K562 (cell line): ENCODE data around the gene PCNX2. TPM values are rescaled to one million over a fixed set of nuclear protein-coding genes. Genes with fewer than 3 reads are reported as not detected.

Source experiments
- ATAC-seq: fragments of 200-7000 bp; cut with Tn5 transposase; 3 replicates; pipeline ENCODE4 v1.9.1; 2020; ENCODE audit warnings: moderate library complexity
- BruUV-seq: library from RNA; stranded (reverse); fragments of 400-500 nt; replicated peaks from 2 replicates; lab custom pipeline; 2021; lab: Mats Ljungman, UMichigan
- CTCF ChIA-PET: fragments of 300-600 bp; formaldehyde crosslinking; extraction: SDS; loops from one replicate; lab custom pipeline; 2021; ENCODE audit warnings: low intra/inter-chr PET ratio; lab: Yijun Ruan, JAX
- POLR2A ChIA-PET: fragments of 300-600, 350-650 bp; sonication (Branson Sonifier 250); formaldehyde crosslinking; extraction: SDS; loops from one replicate; lab custom pipeline; 2021; ENCODE audit warnings: antibody characterized with exemption, inconsistent platforms; lab: Yijun Ruan, JAX
- DNase-seq, 4 experiments: peaks; one replicate each; pipeline versions ENCODE4 v3.0.0 to v3.0.0-alpha.2; 2011 to 2018; ENCODE audit warnings: low spot score in 3 of 4, mixed read lengths in 3 of 4; ENCODE audit errors: extremely low read depth in 1 of 4
- FAIRE-seq: peaks from 2 replicates; lab custom pipeline; 2011; peaks lifted over from hg19 to GRCh38; lab: Jason Lieb, UNC
- H2AFZ ChIP-seq: 2 replicates; pipeline ENCODE4 v1.6.0; 2011; ENCODE audit warnings: low read depth, low read length, control low read depth, inconsistent platforms
- H3K27ac ChIP-seq: fragments of 200-600 bp; 3 replicates; pipeline ENCODE4 v1.8.0; 2011; ENCODE audit warnings: low read depth, mild to moderate bottlenecking, control low read depth, inconsistent platforms, low read length, moderate library complexity, mixed read lengths; ENCODE audit errors: extremely low read depth
- H3K27me3 ChIP-seq, 2 experiments: fragments of 300-600 bp in 1 of 2; 2 replicates in 1 of 2; 3 replicates in 1 of 2; pipeline versions ENCODE4 v1.6.0 to v1.8.0; 2011; ENCODE audit warnings: inconsistent platforms in 2 of 2, low read length in 2 of 2, mild to moderate bottlenecking in 1 of 2, mixed read lengths in 1 of 2, moderate library complexity in 1 of 2; ENCODE audit not compliant: control insufficient read depth in 2 of 2, insufficient read depth in 2 of 2
- H3K36me3 ChIP-seq: fragments of 300-600 bp; 3 replicates; pipeline ENCODE4 v1.8.0; 2011; ENCODE audit warnings: mild to moderate bottlenecking, low read length, inconsistent platforms; ENCODE audit not compliant: control insufficient read depth, insufficient read depth
- H3K4me1 ChIP-seq, 2 experiments: fragments of 200-600 bp in 1 of 2; replicated peaks in 1 of 2; 2 replicates in 1 of 2; 3 replicates in 1 of 2; pipeline versions ENCODE4 v1.5.1 to v1.8.0; 2011; ENCODE audit warnings: inconsistent platforms in 2 of 2, low read length in 2 of 2, mild to moderate bottlenecking in 1 of 2, mixed read lengths in 1 of 2, moderate library complexity in 1 of 2; ENCODE audit not compliant: control insufficient read depth in 2 of 2, insufficient read depth in 2 of 2
- H3K4me2 ChIP-seq: 2 replicates; pipeline ENCODE4 v1.6.1; 2011; ENCODE audit warnings: low read length, control low read depth, inconsistent platforms, mixed read lengths; ENCODE audit not compliant: insufficient read depth
- H3K4me3 ChIP-seq: fragments of 200-600 bp; sonication (generic), shearing (Covaris generic); 2 replicates; pipeline ENCODE4 v1.5.1; 2016; ENCODE audit warnings: control low read depth, inconsistent platforms
- H3K79me2 ChIP-seq: fragments of 200-600 bp; 3 replicates; pipeline ENCODE4 v1.8.0; 2011; ENCODE audit warnings: low read length, inconsistent platforms; ENCODE audit not compliant: control insufficient read depth, insufficient read depth
- H3K9ac ChIP-seq, 2 experiments: 2 replicates each; pipeline versions ENCODE4 v1.6.0 to v1.6.1; 2011; ENCODE audit warnings: low read depth in 2 of 2, low read length in 2 of 2, control low read depth in 1 of 2, inconsistent platforms in 1 of 2, mild to moderate bottlenecking in 1 of 2, mixed read lengths in 1 of 2; ENCODE audit not compliant: insufficient read depth in 1 of 2
- H3K9me1 ChIP-seq: one replicate; pipeline ENCODE4 v1.6.0; 2011; ENCODE audit warnings: inconsistent platforms, mild to moderate bottlenecking, low read length, moderate library complexity; ENCODE audit not compliant: control insufficient read depth, insufficient read depth
- H3K9me3 ChIP-seq: replicated peaks from 2 replicates; pipeline ENCODE4 v1.5.1; 2011; ENCODE audit warnings: low read depth, low read length, inconsistent platforms; ENCODE audit not compliant: control insufficient read depth, insufficient read depth
- H4K20me1 ChIP-seq: replicated peaks from 2 replicates; pipeline ENCODE4 v1.6.1; 2011; ENCODE audit warnings: low read length, inconsistent platforms, mixed read lengths; ENCODE audit not compliant: control insufficient read depth, insufficient read depth
- BCL6 ChIP-seq: fragments of 250-450 bp; sonication (Bioruptor Pico); IDR thresholded peaks from 2 replicates; pipeline ENCODE4 v1.4.0; 2020
- HNRNPH1 ChIP-seq: fragments of 200-400 bp; formaldehyde crosslinking; optimal IDR thresholded peaks from 2 replicates; pipeline ENCODE3; 2017; ENCODE audit warnings: low read depth, mild to moderate bottlenecking, low read length, moderate library complexity
- ILF3 ChIP-seq: fragments of 450-650 bp; IDR thresholded peaks from 2 replicates; pipeline ENCODE4 v1.6.1; 2018; ENCODE audit warnings: antibody characterized with exemption, mild to moderate bottlenecking, moderate library complexity, borderline replicate concordance
- KAT7 ChIP-seq: sonication (generic); formaldehyde crosslinking; IDR thresholded peaks from 2 replicates; pipeline ENCODE4 v1.8.0; 2022; ENCODE audit warnings: missing genetic modification reagents, mild to moderate bottlenecking, borderline replicate concordance
- MAFG ChIP-seq: fragments of 450-650 bp; conservative IDR thresholded peaks from 2 replicates; pipeline ENCODE4 v1.6.1; 2016; ENCODE audit warnings: missing genetic modification characterization, missing compliant biosample characterization
- MEF2D ChIP-seq: conservative IDR thresholded peaks from 2 replicates; pipeline ENCODE4 v1.6.1; 2016; ENCODE audit warnings: low read depth, missing genetic modification characterization, missing compliant biosample characterization
- NCOA2 ChIP-seq, 2 experiments: fragments of 450-650 bp; IDR thresholded peaks; 2 replicates each; pipeline ENCODE4 v1.6.1; 2018; ENCODE audit warnings: mild to moderate bottlenecking in 2 of 2, moderate library complexity in 1 of 2; ENCODE audit not compliant: partially characterized antibody in 2 of 2
- NCOA6 ChIP-seq: fragments of 450-650 bp; IDR thresholded peaks from 2 replicates; pipeline ENCODE4 v1.6.1; 2017; ENCODE audit warnings: mild to moderate bottlenecking
- NFATC3 ChIP-seq: fragments of 450-650 bp; IDR thresholded peaks from 2 replicates; pipeline ENCODE4 v1.6.1; 2017; ENCODE audit warnings: mild to moderate bottlenecking
- PHB2 ChIP-seq: fragments of 450-650 bp; IDR thresholded peaks from 2 replicates; pipeline ENCODE4 v1.6.1; 2017; ENCODE audit warnings: low read depth
- SAFB ChIP-seq: fragments of 200-400 bp; formaldehyde crosslinking; IDR thresholded peaks from 2 replicates; pipeline ENCODE4 v1.6.1; 2017; ENCODE audit warnings: low read depth, low read length, borderline replicate concordance
- SLC30A9 ChIP-seq: fragments of 250-450 bp; sonication (Bioruptor Pico); IDR thresholded peaks from 2 replicates; pipeline ENCODE4 v1.8.0; 2022; ENCODE audit warnings: mild to moderate bottlenecking, moderate library complexity
- SMARCB1 ChIP-seq: IDR thresholded peaks from 2 replicates; pipeline ENCODE4 v1.6.1; 2011; ENCODE audit warnings: improper control_type of control experiment, low read depth; ENCODE audit not compliant: insufficient read length
- THRA ChIP-seq: fragments of 450-650 bp; IDR thresholded peaks from 2 replicates; pipeline ENCODE4 v1.6.1; 2017; ENCODE audit warnings: mild to moderate bottlenecking, moderate library complexity
- ZC3H8 ChIP-seq: fragments of 450-650 bp; IDR thresholded peaks from 2 replicates; pipeline ENCODE4 v1.6.1; 2017
- ZNF57 ChIP-seq: fragments of 450-650 bp; formaldehyde crosslinking; IDR thresholded peaks from 2 replicates; pipeline ENCODE4 v1.4.0; 2020; ENCODE audit warnings: mild to moderate bottlenecking, moderate library complexity
- ZNF764 ChIP-seq: fragments of 250-450 bp; sonication (Bioruptor Pico); IDR thresholded peaks from 2 replicates; pipeline ENCODE4 v1.4.0; 2020; ENCODE audit warnings: low read depth, mild to moderate bottlenecking, moderate library complexity
- ZNF77 ChIP-seq: fragments of 250-450 bp; sonication (Bioruptor Pico); IDR thresholded peaks from 2 replicates; pipeline ENCODE4 v1.5.0; 2020
- ZSCAN29 ChIP-seq: fragments of 450-650 bp; IDR thresholded peaks from 2 replicates; pipeline ENCODE4 v1.6.1; 2017
- WGBS: fragments of 100-300 bp; shearing (Covaris generic); methylation state at CpG from one replicate; pipeline ENCODE4 v1.1.6; 2016; ENCODE audit warnings: low coverage, mixed read lengths; ENCODE audit not compliant: insufficient coverage; ENCODE audit errors: missing lambda C conversion rate; 5-methylcytosine and 5-hydroxymethylcytosine counted together
- in situ Hi-C: fragments of 300-500 bp; cut with MboI; formaldehyde crosslinking; loops from 4 replicates; pipeline ENCODE4 v1.15.0; 2018; ENCODE audit warnings: inconsistent platforms, mixed read lengths
- intact Hi-C: fragments of 100-400 bp; cut with micrococcal nuclease; formaldehyde crosslinking; loops from 2 replicates; pipeline ENCODE4 v1.14.2; 2022
- polyA plus RNA-seq, 8 experiments: library from polyadenylated mRNA; depleted of rRNA in 4 of 8; stranded (reverse) in 5 of 8; unstranded in 3 of 8; fragments of >200 nt; fragmentation: Nextera tagmentation in 2 of 8; fragmentation: Illumina TruSeq in 1 of 8; extraction: Ambion mirVana in 2 of 8; extraction: Trizol in 1 of 8; gene quantifications; 2 replicates each; pipeline versions ENCODE4 v1.2.1 to v1.2.3, GENCODE V29; 2011 to 2014; ENCODE audit warnings: inconsistent platforms in 1 of 8, missing spikeins in 1 of 8
- total RNA-seq, 7 experiments: library from RNA; depleted of rRNA in 6 of 7; stranded (reverse); fragments of >200 nt in 6 of 7; fragmentation: Illumina TruSeq in 2 of 7; extraction: Trizol in 2 of 7; gene quantifications; 2 replicates each; pipeline versions ENCODE4 v1.2.1 to v1.2.3, GENCODE V29; 2011 to 2021; ENCODE audit warnings: low replicate concordance in 1 of 7

Gene PCNX2
- total and polyA plus RNA-seq, 9 of the 15 experiments (the other 6 are each of a cell fraction or from before 2014, with no cell fraction given) = 0.07 to 0.33 TPM; not detected in 7

GRCh38 chr1:232969799-232970198, 325.7 kb downstream of the PCNX2 start:
- H3K4me1 ChIP-seq = no peaks in the 10 kb centered on the region; a peak in 1 of 5 replicates
- H4K20me1 ChIP-seq = no peaks in the 10 kb centered on the region
- H3K9ac ChIP-seq = no peak overlapping the region
- H3K4me2 ChIP-seq = no peak overlapping the region
- H3K9me1 ChIP-seq = no peaks in the 10 kb centered on the region
- CTCF ChIA-PET = no interaction called here
- no peaks in the 10 kb centered on the region; the same call in none of the 2 replicates for H3K9me3 ChIP-seq
- intact Hi-C loops = no loop called here
- no peak overlapping the region for H2AFZ ChIP-seq
- no peak for ATAC-seq
- H3K4me3 ChIP-seq = no peak overlapping the region
- FAIRE-seq = no peak
- WGBS = 92% methylated on average over 5 of the region's 5 CpGs
- H3K36me3 ChIP-seq = peaks cover 56% of the 10 kb centered on the region; the same call in 2 of the 3 replicates
- TF ChIP-seq BCL6 (CRISPR knock-in tag) = no peak
- TF ChIP-seq ZNF77 (CRISPR knock-in tag) = no peak
- TF ChIP-seq NCOA2 (IDR thresholded peaks at IDR 0.05; ENCODE audit: partially characterized antibody in 2 of 2) = no peak
- TF ChIP-seq ZSCAN29 = no peak
- TF ChIP-seq SLC30A9 (CRISPR knock-in tag) = no peak
- no peak for TF ChIP-seq KAT7 (CRISPR knock-in tag)
- no peak for TF ChIP-seq ZC3H8
- no peak for TF ChIP-seq ILF3
- no peak for TF ChIP-seq NFATC3
- no peak for TF ChIP-seq THRA
- TF ChIP-seq SAFB = no peak
- TF ChIP-seq HNRNPH1 = no peak
- no peak for TF ChIP-seq ZNF57
- no peak for TF ChIP-seq PHB2
- TF ChIP-seq NCOA6 = no peak
- TF ChIP-seq SMARCB1 = no peak
- TF ChIP-seq MEF2D (tag) = no peak
- TF ChIP-seq ZNF764 (CRISPR knock-in tag) = no peak
- TF ChIP-seq MAFG (tag) = no peak
- TF ChIP-seq, all 486 proteins: peak for 0
- POLR2A ChIA-PET = interaction anchor here (1.1 kb wide), 1 partner anchor 10 kb away, joined by 5 read pairs; no protein-coding TSS in a partner anchor
- Histone ChIP-seq H3K27ac (no peak overlapping the region), H3K79me2 (no peaks in the 10 kb centered on the region), H3K27me3 (no peaks in the 10 kb centered on the region)
- DNase-seq = no peak
- BruUV-seq = no TSS peak
- in situ Hi-C loops = no loop called here
